Middle frontal gyrus (tissue), 1 donor: Measurements from ENCODE around the gene ATXN1.

Experiments
- DNase-seq: peaks from one replicate; pipeline ENCODE4 v3.0.0-alpha.2; 2015; ENCODE audit warnings: low spot score; ENCODE audit errors: extremely low spot score

Gene ATXN1

GRCh38 chr6:16762550-16763477 is 1.6 kb upstream of the ATXN1 start:
- peak; percentile 4 for DNase-seq

- no peak for DNase-seq
These were observed 949 bp upstream of the ATXN1 start for GRCh38 chr6:16762268-16762549.

GRCh38 chr6:16761471-16762267 is 409 bp upstream of the ATXN1 start:
- peak; percentile 61 for DNase-seq

GRCh38 chr6:16759646-16760515 is 1.4 kb downstream of the ATXN1 start:
- DNase-seq = peak; percentile 67

- DNase-seq = peak; percentile 5
These were observed 2.0 kb downstream of the ATXN1 start for GRCh38 chr6:16759181-16759645.

- peak; percentile 11 for DNase-seq
These were observed 2.9 kb downstream of the ATXN1 start for GRCh38 chr6:16758163-16758975.

GRCh38 chr6:16757332-16757731 is 3.9 kb downstream of the ATXN1 start:
- DNase-seq = no peak

GRCh38 chr6:16756660-16757255 is 4.5 kb downstream of the ATXN1 start:
- peak; percentile 2 for DNase-seq

GRCh38 chr6:16755544-16755943 is 5.7 kb downstream of the ATXN1 start:
- DNase-seq = no peak

- DNase-seq = peak; percentile 1
These were observed 6.4 kb downstream of the ATXN1 start for GRCh38 chr6:16754876-16755275.

GRCh38 chr6:16754274-16754673 is 7.0 kb downstream of the ATXN1 start:
- no peak for DNase-seq

- no peak for DNase-seq
These were observed 7.9 kb downstream of the ATXN1 start for GRCh38 chr6:16753341-16753740.

- DNase-seq = no peak
These were observed 8.9 kb downstream of the ATXN1 start for GRCh38 chr6:16752206-16752866.

GRCh38 chr6:16751251-16751946 is 9.9 kb downstream of the ATXN1 start:
- no peak for DNase-seq

- DNase-seq = no peak
These were observed 10.7 kb downstream of the ATXN1 start for GRCh38 chr6:16750566-16750965.

GRCh38 chr6:16749516-16750485 is 11.5 kb downstream of the ATXN1 start:
- DNase-seq = no peak

GRCh38 chr6:16748025-16748319 is 13.3 kb downstream of the ATXN1 start:
- no peak for DNase-seq
